Measurements from ENCODE around the gene RING1.

Gene RING1

DNA sequence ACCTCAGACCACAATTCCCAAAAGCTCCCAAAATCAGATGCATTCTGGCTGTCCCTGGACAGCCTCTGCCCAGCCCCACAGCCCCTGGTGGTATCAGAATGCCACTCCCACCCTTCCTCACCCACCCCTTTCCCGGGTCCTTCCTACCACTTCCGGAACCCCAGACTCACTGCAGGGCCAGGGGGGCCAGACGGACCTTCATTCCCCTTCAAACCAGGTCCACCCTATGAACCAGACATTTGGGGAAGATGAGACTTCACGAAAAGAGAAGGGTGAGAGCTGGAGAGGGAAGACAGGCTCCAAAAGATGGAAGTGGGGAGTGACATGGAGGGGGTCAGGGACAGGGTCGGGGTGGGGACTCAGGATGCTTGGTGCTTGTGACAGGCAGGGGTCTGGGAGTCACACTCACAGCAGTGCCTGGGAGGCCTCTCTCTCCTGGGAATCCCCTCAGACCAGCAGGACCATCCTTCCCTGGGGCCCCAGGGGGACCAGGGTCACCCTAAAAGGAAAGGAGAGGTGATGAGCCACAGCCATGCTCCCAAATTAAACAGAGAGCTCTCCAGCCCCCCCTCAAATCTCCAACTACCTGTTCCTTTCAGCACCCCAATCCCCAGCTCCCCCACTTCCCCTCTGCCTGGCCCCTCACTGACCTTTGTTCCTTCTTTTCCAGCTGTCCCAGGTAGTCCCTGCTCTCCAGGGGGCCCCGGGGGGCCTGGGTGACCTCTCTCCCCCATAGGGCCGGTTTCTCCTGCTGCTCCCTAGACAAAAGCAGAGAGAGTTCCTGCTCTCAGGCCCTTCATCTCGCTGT is 36.2 kb upstream of the RING1 start:
- DNase-seq (ENCODE audit: low spot score) = no peak

- peak; percentile 37 for DNase-seq (ENCODE audit: low spot score)
These were observed 35.4 kb upstream of the RING1 start for GRCh38 chr6:33172688-33173534.

GRCh38 chr6:33173535-33174180 is 34.6 kb upstream of the RING1 start:
- no peak for DNase-seq (ENCODE audit: low spot score)

GRCh38 chr6:33174784-33175183 is 33.5 kb upstream of the RING1 start:
- no peak for DNase-seq (ENCODE audit: low spot score)

GRCh38 chr6:33175436-33176069 is 32.7 kb upstream of the RING1 start:
- DNase-seq (ENCODE audit: low spot score) = no peak

DNA sequence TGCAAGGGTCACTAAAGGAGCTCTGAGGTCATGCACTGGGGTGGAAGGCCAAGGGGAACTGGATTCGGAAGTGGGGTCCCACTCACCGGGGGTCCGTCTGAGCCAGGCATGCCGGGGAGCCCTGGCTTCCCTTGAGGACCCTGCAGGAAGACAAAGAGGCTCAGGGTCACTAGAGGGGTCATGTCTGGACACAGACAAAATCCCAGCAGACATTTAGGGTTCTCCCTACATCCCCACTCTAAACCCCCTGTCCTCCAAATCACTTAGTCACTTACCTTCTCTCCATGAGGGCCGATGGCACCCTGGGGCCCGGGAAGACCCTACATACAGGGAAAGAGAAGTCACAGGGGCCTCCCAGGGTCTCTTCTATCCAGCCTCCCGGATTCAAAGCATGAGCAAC is 31.4 kb upstream of the RING1 start:
- no peak for DNase-seq (ENCODE audit: low spot score)

DNA sequence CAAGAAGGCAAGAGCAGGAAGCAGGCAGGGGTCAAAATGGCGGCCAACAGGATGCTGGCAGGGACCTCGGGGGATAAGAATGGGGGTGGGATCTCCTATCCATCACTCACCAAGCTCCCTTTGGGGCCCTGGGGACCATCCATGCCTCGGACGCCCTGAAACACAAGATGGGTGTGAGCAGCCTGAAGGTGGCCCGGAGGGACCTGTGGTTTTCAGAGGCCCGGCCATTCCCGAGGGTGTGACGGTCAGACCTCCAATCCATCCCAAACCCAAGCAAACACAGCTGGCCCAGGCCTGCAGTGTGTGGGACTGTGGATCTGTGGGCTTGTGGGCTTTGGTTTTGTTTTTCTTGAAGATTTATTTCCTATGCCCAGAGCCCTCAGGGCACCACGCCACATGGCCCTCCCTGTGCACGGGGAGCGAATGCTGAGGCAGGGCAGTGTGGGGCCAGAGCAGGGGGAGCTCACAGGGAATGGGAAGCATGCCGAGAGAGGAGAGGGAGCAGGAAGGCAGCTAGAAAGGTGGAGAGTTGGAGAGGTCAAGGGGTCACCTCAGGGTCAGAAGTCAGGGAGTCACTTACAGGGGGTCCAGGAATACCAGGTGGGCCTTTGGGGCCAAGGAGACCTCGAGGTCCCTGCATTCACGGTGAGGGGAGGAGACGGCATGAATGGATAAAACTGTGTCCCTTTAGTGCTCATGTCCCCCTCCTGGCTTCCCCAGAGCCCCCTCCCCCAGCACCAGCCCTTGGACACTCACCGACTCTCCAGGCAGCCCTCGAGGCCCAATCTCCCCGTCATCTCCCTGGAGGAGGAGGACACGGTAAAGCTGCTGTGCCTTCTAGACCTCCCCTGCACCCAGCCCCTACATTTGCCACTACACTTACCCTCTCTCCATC is 30.5 kb upstream of the RING1 start:
- no peak for DNase-seq (ENCODE audit: low spot score)

DNA sequence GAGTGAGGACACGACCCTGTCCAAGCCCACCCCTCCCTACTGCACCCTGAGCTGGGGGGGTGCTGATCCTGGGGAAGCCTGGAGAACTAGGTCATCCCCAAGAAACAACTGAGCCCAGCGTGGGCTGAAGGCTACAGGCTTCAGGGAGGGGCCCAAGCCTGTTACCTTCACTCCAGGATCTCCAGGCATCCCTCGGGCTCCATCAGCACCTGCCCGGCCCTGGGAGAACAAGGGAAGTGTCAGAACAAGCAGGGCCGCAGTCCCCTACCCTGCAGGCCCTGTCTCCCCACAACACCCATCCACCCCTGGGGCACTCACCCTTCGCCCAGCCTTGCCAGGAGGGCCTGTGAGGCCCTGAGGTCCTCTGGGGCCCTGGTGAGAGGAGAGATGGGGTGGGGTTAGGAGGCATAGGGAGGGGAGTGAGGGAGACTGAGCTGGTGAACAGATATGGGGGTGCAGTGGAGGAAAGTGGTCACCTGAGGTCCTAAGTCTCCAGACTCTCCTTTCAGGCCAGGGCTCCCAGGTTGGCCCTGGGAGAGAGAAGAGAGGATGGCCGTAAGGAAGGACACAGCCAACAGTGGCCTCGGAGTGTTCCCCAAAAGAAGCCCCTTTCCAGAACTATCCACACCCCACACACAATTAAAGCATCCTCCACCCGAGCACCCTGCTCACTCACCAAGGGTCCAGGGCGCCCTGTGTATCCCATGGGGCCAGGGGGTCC is 29.4 kb upstream of the RING1 start:
- no peak for DNase-seq (ENCODE audit: low spot score)

GRCh38 chr6:33181141-33181540 is 27.2 kb upstream of the RING1 start:
- no peak for DNase-seq (ENCODE audit: low spot score)

GRCh38 chr6:33183071-33183683 is 25.1 kb upstream of the RING1 start:
- DNase-seq (ENCODE audit: low spot score) = no peak

GRCh38 chr6:33185190-33185589 is 23.1 kb upstream of the RING1 start:
- no peak for DNase-seq (ENCODE audit: low spot score)

GRCh38 chr6:33185654-33186187 is 22.6 kb upstream of the RING1 start:
- no peak for DNase-seq (ENCODE audit: low spot score)

DNA sequence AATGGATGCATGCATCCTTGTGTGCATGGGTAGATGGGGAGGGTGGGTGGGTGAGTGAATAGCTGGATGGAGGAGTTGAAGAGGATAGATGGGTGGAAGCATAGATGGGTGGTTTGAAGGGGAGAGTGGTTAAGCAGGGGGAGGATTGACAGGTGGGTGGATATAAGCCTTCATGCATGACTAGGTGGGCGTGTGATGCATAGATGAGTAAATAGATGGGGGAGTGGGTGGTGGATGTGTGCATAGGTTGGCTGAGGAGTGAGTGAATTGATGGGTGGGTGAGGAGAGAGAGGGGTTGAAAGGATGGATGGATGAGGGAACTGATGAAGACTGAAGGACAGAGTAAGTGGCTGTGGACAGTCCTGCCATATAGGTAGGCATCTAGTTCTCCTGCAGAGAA is 20.5 kb upstream of the RING1 start:
- no peak for DNase-seq (ENCODE audit: low spot score)

DNA sequence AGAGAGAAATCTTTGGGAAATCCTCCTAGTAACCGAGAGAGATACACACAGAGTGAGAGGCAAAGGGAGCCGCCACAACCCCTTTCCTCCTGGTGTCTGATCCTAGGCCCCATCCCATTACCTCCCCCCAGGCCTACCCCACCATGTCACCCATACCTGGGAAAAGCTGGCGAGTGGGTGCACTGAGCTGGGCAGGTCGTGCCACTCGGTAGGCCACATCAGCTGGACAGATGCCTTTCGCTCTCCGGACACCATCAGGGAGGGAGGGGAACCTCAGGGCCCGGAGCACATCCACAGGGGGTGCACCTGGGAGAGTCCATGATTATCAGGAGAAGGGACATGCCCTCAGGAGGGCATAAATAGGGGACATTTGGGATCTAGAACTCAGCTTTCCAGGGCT is 19.1 kb upstream of the RING1 start:
- DNase-seq (ENCODE audit: low spot score) = no peak

DNA sequence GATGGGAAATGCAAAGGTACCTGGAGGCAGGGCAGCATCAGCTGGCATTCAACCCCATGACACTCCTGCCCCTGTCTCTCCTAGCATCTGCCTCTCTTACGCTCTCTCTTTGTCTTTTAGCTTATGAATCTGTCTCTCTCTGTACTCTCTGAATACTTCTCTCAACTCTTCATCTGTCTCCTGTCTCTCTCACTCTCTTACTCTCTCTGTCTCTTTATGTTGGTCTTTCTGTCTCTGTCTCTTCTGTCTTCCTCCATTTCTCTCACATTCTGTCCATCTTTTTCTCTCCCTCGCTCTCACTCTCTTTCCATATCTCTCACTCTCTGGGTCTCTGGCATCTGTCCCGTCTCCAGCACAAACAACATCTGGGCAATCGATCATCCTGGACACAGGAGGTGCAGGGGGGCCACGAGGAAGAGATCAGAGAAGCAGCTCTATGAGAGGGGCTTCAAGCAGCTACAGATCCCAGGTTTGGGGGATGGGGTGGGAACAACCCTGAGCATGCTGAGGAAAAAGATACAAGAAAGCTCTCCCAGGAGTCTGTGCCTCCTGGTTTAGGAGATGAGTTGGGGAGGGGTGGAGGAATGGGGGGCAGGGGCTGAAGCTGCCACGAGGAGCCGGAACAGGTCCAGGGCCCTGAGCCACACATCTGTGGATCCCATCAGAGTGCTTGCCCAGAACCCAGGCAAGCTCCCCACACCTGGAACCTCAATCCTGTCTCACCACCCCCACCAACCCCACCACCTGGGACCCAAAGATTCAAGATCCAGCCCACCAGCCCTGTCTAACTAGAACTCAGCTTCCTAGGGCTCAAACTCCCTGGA is 18.5 kb upstream of the RING1 start:
- DNase-seq (ENCODE audit: low spot score) = no peak

GRCh38 chr6:33190504-33191107 is 17.7 kb upstream of the RING1 start:
- DNase-seq (ENCODE audit: low spot score) = no peak

DNA sequence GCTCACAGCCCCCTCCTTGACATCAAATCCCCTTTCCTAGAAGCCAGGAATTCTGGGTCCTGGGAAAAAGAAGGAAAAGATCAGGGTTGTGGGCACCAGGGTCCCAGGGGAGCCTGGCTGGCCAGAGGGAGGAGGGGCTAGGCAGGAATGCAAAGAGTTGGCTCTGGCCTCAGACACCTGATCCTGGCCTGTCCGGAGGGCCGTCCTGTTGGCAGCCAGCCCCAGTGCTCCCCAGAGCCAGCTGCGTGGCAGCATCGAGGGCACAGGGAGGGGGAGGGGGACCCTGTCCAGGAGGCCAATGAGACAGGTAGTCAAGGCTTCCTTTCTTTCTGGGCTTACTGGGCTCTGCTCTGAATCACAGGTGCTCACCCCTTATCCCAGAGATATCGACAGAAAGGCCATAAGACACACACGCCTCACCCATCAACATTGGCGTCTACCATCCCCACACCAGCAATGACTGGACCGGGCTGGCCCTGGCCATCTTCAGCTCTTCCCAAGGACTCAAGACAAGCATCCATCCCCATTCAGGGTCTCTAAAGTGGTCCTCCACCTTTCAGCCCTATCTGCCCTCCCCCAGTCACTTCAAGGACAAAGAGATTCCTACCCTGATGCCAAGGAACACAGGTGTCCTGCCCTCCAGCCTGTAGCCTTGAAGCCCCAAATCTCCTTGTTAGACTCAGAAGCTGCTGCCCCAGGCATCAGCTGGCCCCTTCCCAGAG is 16.8 kb upstream of the RING1 start:
- no peak for DNase-seq (ENCODE audit: low spot score)

DNA sequence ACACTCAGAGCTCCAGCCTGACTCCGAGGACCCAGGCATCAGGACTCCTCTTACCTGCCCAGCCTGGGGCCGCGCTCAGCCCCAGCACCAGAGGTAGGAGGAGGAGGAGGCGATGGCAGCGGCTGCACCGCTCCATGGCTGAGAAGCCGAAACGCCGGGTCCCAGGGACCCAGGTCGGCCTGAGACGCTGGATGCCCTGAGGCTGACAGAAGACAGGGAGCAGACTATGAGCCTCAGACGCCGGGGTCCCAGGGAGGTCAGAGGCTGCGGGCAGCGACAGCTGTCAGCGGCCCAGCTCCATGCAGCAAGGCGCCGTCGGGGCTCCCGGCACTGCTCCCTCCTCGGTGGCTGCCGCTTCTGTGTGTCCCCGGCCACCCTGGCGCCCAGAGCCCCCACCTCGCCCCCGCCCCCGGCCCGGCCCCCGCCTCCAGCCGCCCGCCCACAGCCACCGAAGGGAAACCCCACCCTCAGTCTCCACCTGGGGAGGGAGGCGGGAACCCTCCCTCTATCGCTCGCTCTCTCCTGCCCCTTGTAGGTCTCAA is 16.1 kb upstream of the RING1 start, which contains the start of gene COL11A2:
Gene COL11A2, minus strand, starts transcription at position 363 of the 542 bp plus-strand sequence. Its CDS starts 227 bp downstream, at position 136.
- DNase-seq (ENCODE audit: low spot score) = no peak
